Ishikawa (cell line): ENCODE data around the gene ZFAND5.

Experiments used
- CEBPB ChIP-seq: IDR thresholded peaks from 2 replicates; pipeline ENCODE4 v1.6.1; 2012
- CREB1 ChIP-seq: IDR thresholded peaks from 2 replicates; pipeline ENCODE4 v1.6.1; 2012; ENCODE audit warnings: low read depth
- EGR1 ChIP-seq: IDR thresholded peaks from 2 replicates; pipeline ENCODE4 v1.6.1; 2012
- EP300 ChIP-seq: IDR thresholded peaks from 2 replicates; pipeline ENCODE4 v1.6.1; 2012; ENCODE audit warnings: borderline replicate concordance
- FOXM1 ChIP-seq: IDR thresholded peaks from 2 replicates; pipeline ENCODE4 v1.6.1; 2012; ENCODE audit warnings: low read depth, borderline replicate concordance
- NFIC ChIP-seq: IDR thresholded peaks from 2 replicates; pipeline ENCODE4 v1.6.1; 2012
- RAD21 ChIP-seq: IDR thresholded peaks from 2 replicates; pipeline ENCODE4 v1.6.1; 2012; ENCODE audit warnings: low read depth
- TCF12 ChIP-seq: IDR thresholded peaks from 2 replicates; pipeline ENCODE4 v1.6.1; 2012; ENCODE audit warnings: low read depth
- TEAD4 ChIP-seq: IDR thresholded peaks from 2 replicates; pipeline ENCODE4 v1.6.1; 2012
- YY1 ChIP-seq: IDR thresholded peaks from 2 replicates; pipeline ENCODE4 v1.6.1; 2012; ENCODE audit warnings: low read depth
- ZBTB7A ChIP-seq: IDR thresholded peaks from 2 replicates; pipeline ENCODE4 v1.6.1; 2012; ENCODE audit warnings: low read depth
- TF ChIP-seq, protein P1 (sequence below): IDR thresholded peaks from 2 replicates; pipeline ENCODE4 v1.6.1; 2012; ENCODE audit warnings: low read depth, mild to moderate bottlenecking
- TF ChIP-seq, protein P2 (sequence below): IDR thresholded peaks from 2 replicates; pipeline ENCODE4 v1.6.1; 2012
- TF ChIP-seq, protein P3 (sequence below): IDR thresholded peaks from 2 replicates; pipeline ENCODE4 v1.6.1; 2012

The ZFAND5 gene

DNA sequence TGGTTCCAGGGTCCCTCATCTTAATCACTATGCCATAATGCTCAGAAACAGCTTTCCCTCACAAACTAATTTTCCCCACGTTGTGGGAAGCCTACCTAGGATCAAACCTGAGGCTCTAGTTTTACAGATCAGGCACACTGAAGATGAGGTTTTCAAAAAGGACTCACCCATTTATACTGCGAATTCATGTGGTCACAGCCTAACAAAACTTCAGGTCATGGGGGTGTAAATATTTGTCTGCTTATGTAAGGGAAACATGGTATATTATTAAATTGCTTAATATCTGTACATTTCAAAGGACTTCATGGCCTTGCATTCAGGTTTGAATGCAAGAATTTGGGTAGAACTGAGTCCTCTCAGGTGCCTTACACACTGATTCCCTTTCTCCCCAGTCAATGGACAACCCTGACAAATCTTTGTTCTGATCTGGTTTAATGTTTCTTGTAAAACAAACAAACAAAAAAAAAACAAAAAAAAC is 12.1 kb downstream of the ZFAND5 start:
- TF ChIP-seq ZBTB7A: no peak
- TF ChIP-seq, protein P1, sequence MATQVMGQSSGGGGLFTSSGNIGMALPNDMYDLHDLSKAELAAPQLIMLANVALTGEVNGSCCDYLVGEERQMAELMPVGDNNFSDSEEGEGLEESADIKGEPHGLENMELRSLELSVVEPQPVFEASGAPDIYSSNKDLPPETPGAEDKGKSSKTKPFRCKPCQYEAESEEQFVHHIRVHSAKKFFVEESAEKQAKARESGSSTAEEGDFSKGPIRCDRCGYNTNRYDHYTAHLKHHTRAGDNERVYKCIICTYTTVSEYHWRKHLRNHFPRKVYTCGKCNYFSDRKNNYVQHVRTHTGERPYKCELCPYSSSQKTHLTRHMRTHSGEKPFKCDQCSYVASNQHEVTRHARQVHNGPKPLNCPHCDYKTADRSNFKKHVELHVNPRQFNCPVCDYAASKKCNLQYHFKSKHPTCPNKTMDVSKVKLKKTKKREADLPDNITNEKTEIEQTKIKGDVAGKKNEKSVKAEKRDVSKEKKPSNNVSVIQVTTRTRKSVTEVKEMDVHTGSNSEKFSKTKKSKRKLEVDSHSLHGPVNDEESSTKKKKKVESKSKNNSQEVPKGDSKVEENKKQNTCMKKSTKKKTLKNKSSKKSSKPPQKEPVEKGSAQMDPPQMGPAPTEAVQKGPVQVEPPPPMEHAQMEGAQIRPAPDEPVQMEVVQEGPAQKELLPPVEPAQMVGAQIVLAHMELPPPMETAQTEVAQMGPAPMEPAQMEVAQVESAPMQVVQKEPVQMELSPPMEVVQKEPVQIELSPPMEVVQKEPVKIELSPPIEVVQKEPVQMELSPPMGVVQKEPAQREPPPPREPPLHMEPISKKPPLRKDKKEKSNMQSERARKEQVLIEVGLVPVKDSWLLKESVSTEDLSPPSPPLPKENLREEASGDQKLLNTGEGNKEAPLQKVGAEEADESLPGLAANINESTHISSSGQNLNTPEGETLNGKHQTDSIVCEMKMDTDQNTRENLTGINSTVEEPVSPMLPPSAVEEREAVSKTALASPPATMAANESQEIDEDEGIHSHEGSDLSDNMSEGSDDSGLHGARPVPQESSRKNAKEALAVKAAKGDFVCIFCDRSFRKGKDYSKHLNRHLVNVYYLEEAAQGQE: no peak
- no peak for TF ChIP-seq CEBPB
- TF ChIP-seq TCF12: no peak
- TF ChIP-seq EP300: no peak
- TF ChIP-seq, protein P2, sequence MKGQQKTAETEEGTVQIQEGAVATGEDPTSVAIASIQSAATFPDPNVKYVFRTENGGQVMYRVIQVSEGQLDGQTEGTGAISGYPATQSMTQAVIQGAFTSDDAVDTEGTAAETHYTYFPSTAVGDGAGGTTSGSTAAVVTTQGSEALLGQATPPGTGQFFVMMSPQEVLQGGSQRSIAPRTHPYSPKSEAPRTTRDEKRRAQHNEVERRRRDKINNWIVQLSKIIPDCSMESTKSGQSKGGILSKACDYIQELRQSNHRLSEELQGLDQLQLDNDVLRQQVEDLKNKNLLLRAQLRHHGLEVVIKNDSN: no peak
- no peak for TF ChIP-seq EGR1
- TF ChIP-seq RAD21: no peak
- no peak for TF ChIP-seq YY1
- TF ChIP-seq TEAD4: no peak
- TF ChIP-seq CREB1: no peak
- TF ChIP-seq, protein P3, sequence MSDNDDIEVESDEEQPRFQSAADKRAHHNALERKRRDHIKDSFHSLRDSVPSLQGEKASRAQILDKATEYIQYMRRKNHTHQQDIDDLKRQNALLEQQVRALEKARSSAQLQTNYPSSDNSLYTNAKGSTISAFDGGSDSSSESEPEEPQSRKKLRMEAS: no peak

DNA sequence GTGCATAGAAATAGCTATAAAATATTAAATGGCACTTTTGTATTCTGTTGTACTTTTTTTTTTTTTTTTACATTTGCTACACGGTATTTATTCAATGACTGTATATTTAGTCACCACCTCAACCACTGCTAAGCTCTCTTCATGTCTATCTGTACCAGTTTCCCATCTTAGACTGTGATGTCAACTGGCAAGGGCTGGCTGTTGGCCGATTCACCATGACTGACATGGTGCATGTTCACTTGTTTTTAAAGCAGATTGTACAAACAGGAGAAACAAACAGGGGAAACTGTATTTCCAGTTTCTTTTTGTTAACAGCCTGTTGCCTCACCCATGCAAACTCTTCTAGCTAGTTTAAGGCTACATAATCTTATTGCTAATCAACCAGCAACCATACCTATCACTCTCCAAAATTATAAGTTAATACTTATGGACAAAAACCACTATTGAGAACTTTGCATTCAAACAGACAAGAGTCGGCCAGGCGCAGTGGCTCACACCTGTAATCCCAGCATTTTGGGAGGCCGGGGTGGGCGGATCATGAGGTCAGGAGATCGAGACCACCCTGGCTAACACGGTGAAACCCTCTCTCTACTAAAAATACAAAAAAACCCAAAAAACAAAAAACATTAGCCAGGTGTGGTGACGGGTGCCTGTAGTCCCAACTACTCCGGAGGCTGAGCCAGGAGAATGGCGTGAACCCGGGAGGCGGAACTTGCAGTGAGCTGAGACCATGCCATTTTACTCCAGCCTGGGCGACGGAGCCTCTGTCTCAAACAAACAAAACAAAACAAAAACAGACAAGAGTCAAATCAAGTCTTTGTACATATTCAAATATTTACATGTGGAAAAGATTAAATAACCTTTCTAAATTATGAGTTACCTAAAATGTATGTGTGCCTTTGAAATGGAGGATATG is 13.2 kb downstream of the ZFAND5 start:
- TF ChIP-seq, protein P1: no peak
- no peak for TF ChIP-seq TEAD4

DNA sequence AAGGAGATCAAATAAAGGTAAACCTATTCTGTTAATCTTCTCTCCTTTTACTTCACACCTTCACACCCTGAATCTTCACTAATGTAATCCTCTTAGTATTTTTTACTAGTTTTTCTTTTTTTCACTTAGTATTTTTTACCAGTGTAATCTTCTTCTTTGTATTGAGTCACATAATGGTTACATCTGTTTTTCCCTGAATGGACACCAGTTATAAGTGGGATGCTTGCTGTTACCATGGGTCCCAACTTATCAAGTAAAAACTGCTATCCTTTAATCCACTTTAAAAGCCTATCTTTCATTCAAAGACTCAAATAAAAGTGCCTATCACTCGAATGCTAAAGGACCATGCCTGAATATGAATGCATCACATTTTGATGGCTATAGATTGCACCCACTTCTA is 15.1 kb downstream of the ZFAND5 start:
- TF ChIP-seq ZBTB7A (no peak), CREB1 (no peak), FOXM1 (no peak), RAD21 (no peak), EP300 (no peak), NFIC (no peak), YY1 (no peak), TEAD4 (no peak)
- TF ChIP-seq, protein P2: no peak
- TF ChIP-seq, protein P1: no peak
- TF ChIP-seq, protein P3: no peak

DNA sequence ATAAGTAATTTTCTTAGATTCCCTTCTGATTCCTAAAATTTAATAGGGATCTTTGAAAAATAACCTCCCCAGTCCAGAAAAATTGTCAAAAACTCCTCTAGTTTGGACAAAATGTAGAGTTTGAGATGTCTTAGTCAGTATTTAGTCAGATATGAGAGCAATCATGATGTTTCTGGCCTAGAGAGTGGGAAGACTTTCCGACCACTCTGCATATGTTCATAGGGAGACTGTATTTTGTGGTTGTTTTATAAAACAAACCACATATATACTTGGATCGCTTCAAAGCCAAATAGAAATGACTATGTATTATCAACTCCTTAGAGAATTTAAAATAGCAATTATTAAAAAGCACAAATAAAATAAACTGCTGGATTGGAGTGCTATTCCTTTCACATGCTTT is 15.8 kb downstream of the ZFAND5 start:
- TF ChIP-seq, protein P1: no peak
- no peak for TF ChIP-seq EGR1
- TF ChIP-seq, protein P3: no peak
- no peak for TF ChIP-seq ZBTB7A
